HG03060 (cell line): Measurements from ENCODE around the gene SLU7.
"Not testable (repeated sequence)": the region's sequence is repeated elsewhere in the genome, so short reads cannot be mapped to it uniquely, and the experiment has no call there.

Experiments
- ATAC-seq: cut with Tn5 transposase; IDR thresholded peaks from one replicate; pipeline ENCODE4 v1.9.1; 2021; ENCODE audit warnings: low read depth, moderate number of reproducible peaks; ENCODE audit not compliant: unreplicated experiment

SLU7 gene

GRCh38 chr5:160451281-160451680, 32.4 kb upstream of the SLU7 start:
- ATAC-seq: no peak

- no peak for ATAC-seq
Measured at GRCh38 chr5:160450164-160450932, 31.5 kb upstream of the SLU7 start.

DNA sequence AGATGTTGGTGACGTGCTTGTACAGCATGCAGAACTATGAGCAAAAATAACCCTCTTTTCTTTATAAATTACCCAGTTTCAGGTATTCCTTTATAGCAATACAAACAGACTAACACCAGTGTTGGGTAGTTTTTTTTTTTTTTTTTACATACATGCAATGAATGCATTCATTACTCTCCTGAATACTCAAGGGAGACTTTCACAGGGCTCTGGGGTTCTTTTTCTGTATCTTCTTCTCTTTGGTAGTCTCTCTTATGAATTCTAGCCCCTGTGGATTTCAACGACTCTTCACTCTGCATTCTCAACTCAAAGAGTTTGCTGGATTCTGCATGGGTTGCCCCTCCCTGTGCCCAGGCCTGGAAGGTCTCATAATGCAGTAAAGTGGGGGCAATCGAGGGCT, 30.6 kb upstream of the SLU7 start:
- ATAC-seq: no peak

- ATAC-seq: no peak
Measured at GRCh38 chr5:160448886-160449285, 30.0 kb upstream of the SLU7 start.

GRCh38 chr5:160445751-160446150, 26.9 kb upstream of the SLU7 start:
- ATAC-seq: no peak

GRCh38 chr5:160445132-160445531, 26.3 kb upstream of the SLU7 start:
- ATAC-seq: peak; percentile 28

DNA sequence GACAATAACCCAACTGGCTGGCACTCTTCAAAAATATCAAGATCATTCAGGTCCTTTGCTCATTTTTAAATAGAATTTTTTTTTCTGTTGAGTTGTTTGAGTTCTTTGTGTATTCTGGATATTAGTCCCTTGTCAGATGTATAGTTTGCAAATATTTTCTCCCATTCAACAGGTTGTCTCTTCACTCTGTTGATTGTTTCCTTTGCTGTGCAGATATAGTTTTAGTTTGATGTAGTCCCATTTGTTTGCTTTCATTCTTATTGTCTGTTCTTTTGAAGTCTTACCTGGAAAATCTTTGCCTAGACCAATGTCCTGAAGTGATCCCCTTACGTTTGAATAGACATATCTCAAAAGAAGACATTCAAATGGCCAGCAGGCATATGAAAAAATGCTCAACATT, 25.5 kb upstream of the SLU7 start:
- ATAC-seq: no peak

GRCh38 chr5:160442824-160443431, 24.0 kb upstream of the SLU7 start:
- peak; percentile 15 for ATAC-seq

DNA sequence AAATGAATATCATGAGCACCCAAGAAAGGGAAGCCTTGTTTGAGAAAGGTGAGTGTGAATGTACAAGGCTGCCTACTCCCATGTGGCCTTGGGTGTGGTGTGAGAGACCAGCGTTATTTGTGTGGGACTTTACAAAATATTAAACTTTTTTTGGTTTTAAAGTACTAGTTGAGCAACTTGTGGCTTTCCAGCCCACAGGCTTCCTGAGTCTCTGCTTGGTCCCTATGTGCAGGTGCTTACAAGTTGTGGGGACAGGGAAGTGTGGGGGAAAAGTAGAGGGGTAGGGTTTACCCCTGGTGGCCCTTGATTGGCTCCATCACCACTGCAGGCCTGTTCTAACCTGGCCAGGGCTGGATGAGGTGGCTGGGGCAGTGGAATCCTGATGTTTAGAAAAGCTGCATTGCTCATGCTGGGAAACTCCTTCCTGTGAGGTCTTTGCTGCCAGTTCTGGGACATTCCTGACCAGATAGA, 22.5 kb upstream of the SLU7 start:
- ATAC-seq: no peak

- ATAC-seq: peak; percentile 34
Measured at GRCh38 chr5:160439205-160439600, 20.3 kb upstream of the SLU7 start.

DNA sequence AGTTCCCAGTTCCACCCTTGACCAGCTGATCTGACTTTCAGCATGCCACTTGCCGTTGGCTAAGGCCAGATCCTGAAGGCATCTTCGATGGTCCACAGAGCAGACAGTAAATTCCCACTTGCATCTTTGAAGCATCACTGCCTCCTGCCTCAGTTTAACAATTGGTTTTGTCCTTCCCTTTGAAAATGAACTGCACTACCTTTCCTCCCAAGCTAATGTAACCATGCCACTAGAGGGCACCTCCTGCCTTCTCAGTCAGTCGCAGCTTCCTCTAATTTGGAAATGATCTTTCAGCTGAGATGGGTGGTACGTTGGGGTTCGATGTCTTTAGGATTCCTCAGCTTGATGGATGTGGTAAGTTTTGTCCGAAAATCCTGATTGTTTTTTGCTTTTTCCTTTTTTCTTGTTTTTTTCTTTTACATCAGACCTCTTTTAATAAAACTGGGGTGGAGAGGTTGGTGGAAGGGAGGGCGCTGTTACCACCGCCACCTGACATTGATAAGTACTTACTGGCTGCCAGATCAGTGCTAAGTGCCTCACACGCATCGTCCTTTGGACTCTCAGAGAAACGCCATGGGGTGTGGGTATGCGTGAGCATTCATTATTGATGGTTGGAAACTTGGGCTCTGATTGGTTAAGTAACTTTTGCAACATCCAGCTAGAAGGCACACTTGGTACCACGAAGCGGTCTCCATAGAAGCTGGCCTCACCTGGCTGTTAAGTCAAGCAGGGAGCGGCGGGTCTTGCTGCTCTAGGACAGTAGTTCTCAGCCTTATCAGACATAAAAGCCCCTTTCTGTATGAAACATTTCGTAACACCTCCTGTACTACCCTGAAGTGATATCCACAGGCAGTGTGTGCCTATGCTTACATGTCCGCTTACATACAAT, 19.7 kb upstream of the SLU7 start:
- ATAC-seq: peak; percentile 21

DNA sequence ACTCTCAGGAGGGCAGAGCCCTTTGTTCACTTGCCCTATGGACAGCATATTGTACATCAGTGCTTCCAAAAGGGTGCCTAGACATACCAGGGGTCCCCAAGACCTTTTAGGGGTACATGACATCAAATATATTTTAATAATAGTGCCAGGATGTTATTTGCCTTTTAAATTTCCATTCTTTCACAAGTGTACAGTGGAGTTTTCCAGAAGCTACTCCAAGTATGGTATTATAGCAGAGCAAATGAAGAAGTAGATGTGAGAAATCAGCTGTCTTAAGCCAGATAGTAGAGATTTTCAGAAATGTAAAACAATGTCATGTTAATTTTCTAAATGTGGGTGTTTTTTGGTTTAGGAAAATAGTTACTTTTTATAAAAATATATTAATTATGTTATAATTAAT, 18.4 kb upstream of the SLU7 start:
- no peak for ATAC-seq

DNA sequence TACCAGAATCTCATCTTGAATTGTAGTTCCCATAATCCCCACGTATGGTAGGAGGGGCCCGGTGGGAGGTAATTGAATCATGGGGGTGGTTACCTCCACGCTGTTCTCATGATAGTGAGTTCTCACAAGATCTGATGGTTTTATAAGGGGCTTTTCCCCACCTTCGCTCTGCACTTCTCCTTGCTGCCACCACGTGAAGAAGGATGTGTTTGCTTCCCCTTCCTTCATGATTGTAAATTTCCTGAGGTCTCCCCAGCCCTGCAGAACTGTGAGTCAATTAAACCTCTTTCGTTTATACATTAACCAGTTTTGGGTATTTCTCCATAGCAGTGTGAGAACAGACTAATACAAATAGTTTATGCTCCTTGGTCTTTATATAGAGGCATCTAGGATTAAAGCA, 17.8 kb upstream of the SLU7 start:
- ATAC-seq: not testable (repeated sequence)

DNA sequence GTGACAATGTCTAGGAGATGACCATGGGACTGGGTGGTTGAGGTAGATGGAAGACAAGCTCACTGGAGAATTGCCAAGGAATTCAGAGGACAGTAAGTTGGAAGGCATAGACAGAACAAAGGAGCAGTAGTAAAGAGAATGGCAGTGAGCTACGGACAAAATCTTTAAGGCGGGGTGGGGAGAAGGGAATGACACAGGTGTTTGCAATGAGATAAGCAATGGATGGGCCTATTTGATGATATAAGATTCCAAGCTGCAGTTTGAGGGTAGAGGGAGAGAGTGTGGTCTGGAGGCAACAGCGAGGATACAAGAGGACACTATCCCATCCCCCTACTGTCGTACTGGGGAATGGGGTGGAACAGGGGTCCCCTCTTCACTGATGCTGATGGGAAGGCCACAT, 17.1 kb upstream of the SLU7 start:
- no peak for ATAC-seq

- ATAC-seq: no peak
Measured at GRCh38 chr5:160435532-160435931, 16.7 kb upstream of the SLU7 start.

DNA sequence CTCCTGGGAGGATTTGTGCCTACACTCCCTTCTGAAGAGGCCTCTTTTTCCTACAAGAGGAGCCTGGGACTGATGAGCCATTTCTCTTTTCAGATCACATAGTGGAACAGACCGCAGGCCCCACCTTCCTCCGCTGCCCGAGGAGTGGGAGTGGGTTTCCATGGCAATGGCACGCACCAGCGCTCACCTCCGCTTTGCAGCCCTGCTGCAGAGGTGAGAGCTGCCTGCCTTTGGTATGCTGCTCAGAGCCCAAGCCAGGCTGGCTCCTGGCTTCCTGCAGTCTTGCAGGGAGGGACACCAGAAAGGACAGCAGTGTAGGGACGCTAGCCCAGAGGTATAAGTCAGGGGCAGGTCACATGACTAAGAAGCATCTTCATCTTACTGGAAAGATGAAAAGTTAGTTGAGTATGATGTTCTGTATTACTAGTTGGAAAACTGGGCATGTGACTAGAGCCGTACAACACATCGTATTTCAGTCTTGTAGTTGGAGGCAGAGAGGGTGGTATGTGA, 15.2 kb upstream of the SLU7 start:
- ATAC-seq: peak; percentile 66

DNA sequence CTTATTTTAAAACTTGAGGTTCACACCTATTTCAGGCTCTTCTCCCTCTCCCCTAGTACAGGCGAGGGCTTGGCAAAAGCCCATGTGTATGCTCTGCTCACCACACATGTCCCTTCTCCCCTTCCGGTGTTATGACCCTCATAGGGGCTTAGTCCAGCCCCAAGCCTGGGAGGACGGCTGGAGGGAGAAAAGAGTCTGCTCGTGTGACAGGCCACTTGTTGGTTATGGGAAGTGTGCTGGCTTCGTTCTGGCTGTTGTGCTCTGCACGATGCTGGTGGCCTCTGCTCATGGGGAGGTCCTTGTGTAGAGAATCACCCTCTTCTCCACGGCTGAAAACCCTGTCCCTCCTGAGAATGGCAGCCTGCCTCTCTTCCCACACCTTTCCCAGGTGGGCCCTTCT, 13.9 kb upstream of the SLU7 start:
- ATAC-seq: no peak

DNA sequence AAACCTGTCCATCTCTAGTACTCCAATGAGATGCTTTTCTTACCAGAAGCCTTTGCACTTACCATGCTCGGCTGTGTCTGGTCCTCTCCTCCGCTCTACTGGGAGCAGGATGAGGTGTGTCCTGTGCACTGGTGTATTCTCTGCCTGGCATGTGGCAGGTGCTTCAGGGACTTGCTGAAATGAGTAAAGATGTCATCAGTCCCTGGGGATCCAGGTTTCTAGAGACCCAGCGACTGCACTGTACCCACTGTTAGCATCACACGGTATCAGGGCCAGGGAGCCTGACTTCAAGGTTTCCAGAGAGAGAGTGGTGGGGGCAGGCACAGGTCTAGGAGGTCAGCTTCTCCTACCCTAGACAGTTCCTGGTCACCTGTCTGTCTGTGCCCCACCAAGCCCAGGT, 13.3 kb upstream of the SLU7 start:
- ATAC-seq: peak; percentile 32

DNA sequence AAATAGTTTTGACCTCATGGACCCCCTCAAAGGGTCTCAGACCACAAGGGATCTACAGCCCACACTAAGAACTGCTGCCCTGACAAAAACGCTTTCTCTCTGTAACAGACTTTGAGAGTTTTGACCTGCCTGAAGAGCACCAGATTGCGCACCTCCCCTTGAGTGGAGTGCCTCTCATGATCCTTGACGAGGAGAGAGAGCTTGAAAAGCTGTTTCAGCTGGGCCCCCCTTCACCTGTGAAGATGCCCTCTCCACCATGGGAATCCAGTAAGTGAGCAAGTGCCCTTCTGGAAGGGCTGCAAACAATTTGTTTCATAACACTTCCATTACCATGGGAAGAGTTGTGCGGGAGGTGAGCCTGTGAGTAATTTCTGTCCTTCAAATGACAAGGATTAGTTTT, 8.7 kb upstream of the SLU7 start:
- no peak for ATAC-seq

- ATAC-seq: no peak
Measured at GRCh38 chr5:160423099-160423498, 4.2 kb upstream of the SLU7 start.

- peak; percentile 43 for ATAC-seq
Measured at GRCh38 chr5:160421625-160422258, 2.9 kb upstream of the SLU7 start, which contains the start of gene PTTG1. PTTG1 (plus strand) TSS chr5:160421855; CDS start chr5:160422313, 458 bp downstream.
